Neural progenitor cell (in vitro differentiated cells): ENCODE data around the gene SMIM35.

Experiments
- EZH2 ChIP-seq: fragments of 200-600 bp; sonication (generic); IDR thresholded peaks from 2 replicates; pipeline ENCODE4 v1.6.1; 2017; ENCODE audit warnings: antibody characterized with exemption, mild to moderate bottlenecking, moderate library complexity
- EZH2phosphoT487 ChIP-seq: fragments of 200-600 bp; sonication (generic); IDR thresholded peaks from 2 replicates; pipeline ENCODE4 v1.6.1; 2017; ENCODE audit warnings: antibody characterized with exemption
- TF ChIP-seq, protein P1 (sequence below): fragments of 200-600 bp; sonication (generic); IDR thresholded peaks from 2 replicates; pipeline ENCODE4 v1.5.1; 2017; ENCODE audit warnings: antibody characterized with exemption, mild to moderate bottlenecking

DNA sequence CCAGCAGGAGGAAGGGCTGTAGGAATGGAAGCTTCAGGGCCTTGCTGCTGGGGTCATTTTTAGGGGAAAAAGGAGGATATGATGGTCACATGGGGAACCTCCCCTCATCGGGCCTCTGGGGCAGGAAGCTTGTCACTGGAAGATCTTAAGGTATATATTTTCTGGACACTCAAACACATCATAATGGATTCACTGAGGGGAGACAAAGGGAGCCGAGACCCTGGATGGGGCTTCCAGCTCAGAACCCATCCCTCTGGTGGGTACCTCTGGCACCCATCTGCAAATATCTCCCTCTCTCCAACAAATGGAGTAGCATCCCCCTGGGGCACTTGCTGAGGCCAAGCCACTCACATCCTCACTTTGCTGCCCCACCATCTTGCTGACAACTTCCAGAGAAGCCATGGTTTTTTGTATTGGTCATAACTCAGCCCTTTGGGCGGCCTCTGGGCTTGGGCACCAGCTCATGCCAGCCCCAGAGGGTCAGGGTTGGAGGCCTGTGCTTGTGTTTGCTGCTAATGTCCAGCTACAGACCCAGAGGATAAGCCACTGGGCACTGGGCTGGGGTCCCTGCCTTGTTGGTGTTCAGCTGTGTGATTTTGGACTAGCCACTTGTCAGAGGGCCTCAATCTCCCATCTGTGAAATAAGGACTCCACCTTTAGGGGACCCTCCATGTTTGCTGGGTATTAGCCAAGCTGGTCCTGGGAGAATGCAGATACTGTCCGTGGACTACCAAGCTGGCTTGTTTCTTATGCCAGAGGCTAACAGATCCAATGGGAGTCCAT is 86.5 kb downstream of the SMIM35 start:
- TF ChIP-seq EZH2 = no peak
- TF ChIP-seq, protein P1, sequence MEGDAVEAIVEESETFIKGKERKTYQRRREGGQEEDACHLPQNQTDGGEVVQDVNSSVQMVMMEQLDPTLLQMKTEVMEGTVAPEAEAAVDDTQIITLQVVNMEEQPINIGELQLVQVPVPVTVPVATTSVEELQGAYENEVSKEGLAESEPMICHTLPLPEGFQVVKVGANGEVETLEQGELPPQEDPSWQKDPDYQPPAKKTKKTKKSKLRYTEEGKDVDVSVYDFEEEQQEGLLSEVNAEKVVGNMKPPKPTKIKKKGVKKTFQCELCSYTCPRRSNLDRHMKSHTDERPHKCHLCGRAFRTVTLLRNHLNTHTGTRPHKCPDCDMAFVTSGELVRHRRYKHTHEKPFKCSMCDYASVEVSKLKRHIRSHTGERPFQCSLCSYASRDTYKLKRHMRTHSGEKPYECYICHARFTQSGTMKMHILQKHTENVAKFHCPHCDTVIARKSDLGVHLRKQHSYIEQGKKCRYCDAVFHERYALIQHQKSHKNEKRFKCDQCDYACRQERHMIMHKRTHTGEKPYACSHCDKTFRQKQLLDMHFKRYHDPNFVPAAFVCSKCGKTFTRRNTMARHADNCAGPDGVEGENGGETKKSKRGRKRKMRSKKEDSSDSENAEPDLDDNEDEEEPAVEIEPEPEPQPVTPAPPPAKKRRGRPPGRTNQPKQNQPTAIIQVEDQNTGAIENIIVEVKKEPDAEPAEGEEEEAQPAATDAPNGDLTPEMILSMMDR = no peak
- TF ChIP-seq EZH2phosphoT487 = no peak
